HG02938 (cell line): ENCODE measurements around the gene ATP1A1.

Source experiments
- ATAC-seq: cut with Tn5 transposase; IDR thresholded peaks from one replicate; pipeline ENCODE4 v1.9.1; 2021; ENCODE audit warnings: mild to moderate bottlenecking, moderate library complexity; ENCODE audit not compliant: unreplicated experiment

ATP1A1 gene

DNA sequence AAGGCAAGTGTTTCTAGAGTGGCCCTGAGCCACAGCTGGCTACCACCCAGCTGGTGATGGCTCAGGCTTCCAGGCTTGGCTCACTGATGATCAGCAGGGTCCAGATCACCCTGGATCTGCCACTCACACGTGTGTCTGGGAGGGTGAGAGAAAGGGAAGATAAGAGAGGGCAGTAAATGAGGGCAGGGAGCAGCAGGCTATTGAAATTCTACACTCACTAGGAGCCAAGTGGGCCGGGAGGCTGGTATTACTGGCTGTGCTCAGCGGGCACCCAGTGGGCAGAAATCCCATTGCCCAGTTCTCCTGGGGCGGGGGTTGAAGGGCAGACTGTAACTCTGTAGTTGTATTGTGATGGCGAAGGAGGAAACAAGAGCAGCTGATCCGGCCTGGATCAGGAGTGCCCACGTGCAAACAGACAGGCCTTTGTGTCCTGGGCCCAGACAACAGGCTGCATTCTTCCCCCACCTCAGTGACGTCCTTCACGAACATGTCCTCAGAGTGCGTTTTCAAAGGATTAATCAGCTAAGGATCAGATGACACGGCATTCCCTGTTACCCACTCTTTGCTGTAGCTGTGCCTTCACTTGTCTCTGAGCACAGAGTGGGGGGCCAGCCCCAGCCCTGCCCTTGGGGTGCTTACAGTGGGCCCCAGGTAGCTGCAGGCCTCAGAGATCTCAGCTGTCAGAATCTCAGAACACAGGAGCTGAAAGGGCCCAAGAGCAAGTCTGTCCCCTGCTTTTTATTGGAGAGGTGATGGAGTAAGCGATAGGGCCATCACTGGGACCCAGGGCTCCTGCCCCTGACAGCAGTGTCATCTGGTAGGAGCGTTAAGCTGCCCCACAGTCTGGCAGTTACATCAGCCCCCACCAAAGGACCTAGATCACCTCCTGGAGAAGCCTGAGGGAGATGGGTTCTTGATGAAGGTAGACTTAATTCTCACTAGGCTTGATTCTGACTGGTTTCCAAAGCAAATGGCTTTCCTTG, 60.5 kb downstream of the ATP1A1 start:
- no peak for ATAC-seq

DNA sequence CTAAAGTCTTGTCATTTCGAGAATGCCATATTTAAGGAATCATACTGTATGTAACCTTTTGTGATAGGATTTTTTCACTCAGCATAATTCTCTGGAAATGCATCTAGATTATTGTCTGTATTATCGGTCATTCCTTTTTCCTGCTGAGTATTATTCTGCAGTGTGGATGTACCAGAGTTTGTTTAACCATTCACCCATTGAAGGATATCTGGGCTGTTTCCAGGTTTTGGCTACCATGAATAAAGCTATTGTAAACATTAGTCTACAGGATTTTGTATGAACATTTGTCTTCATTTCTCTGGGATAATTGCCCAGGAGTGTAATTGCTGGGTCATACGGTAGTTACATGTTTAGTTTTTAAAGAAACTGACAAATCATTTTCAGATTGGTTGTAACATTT, 61.8 kb downstream of the ATP1A1 start:
- no peak for ATAC-seq

- ATAC-seq = no peak
Measured at GRCh38 chr1:116435806-116436610, 63.0 kb downstream of the ATP1A1 start.

DNA sequence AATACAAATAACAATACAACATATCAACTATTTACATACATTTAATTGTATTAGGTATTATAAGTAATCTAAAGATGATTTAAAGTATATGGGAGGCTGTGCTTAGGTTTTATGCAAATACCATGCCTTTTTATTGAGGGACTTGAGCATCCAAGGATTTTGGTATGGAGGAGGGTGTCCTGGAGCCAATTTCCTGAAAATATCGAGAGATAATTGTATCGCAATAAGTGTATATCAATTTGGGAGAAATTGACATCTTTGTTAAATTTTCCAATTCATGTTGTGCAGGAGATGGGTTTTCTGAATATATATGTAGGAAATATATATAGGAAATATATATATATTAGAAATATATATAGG, 63.5 kb downstream of the ATP1A1 start:
- ATAC-seq = no peak

GRCh38 chr1:116439701-116440100, 66.7 kb downstream of the ATP1A1 start:
- no peak for ATAC-seq

GRCh38 chr1:116440731-116441130, 67.7 kb downstream of the ATP1A1 start:
- ATAC-seq = no peak

- ATAC-seq = no peak
Measured at GRCh38 chr1:116445534-116445933, 72.5 kb downstream of the ATP1A1 start.

DNA sequence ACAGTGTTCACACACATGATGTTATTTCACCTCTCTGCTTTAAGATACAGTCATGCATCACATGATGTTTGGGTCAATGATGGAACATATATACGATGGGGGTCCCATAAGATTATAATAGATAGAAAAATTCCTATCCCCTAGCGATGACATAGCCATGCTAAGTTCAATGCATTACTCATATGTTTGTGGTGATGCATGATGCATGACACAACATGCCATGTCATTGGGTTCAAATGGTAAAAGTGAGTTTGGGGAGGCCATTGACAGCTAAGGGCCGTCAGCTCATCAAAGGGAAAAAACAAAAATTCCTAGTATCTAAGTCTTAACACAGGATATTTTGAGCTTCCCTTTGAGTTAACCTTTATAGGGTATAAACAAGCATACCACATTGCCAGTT, 73.6 kb downstream of the ATP1A1 start:
- no peak for ATAC-seq

GRCh38 chr1:116448785-116449385, 75.8 kb downstream of the ATP1A1 start:
- ATAC-seq = no peak

DNA sequence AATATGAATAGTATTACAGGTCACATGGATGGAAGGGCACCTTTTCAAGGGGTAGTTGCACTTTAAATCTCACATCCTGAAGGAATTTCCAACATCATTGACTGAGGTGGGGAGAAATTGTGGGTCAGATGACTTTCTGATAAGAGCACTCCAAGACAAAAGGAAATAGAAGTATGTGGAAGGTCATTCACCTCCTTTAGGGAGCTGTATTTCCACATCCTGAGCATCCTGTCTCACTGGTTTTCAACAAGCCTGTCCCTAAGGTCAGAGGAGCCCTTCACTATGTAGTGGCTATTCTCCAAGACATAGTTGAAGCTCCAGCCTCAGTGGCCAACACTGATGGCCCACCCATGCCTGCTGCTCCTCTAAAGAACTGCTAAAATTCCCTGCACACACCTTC, 76.5 kb downstream of the ATP1A1 start:
- no peak for ATAC-seq

- ATAC-seq = no peak
Measured at GRCh38 chr1:116451702-116452101, 78.7 kb downstream of the ATP1A1 start.

DNA sequence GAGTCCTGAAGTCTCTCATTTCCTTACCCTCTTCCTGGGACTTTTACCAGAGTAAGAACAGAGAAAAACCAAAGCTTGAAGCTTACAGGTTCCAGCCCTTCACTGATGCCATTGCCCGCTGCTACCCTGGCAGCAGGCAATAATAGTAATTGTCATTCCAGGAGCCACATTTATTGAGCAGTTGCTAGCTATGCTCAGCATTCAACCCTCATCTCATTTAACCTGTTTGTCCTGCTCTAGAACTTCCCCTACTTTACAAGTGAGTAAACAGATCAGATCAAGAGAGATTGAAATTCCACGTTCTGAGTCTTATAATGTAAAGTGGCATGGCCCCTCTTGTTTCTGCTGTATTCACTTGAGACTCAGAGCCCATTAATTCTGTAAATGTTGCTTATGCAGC, 80.4 kb downstream of the ATP1A1 start:
- ATAC-seq = no peak

GRCh38 chr1:116453906-116454305, 80.9 kb downstream of the ATP1A1 start:
- no peak for ATAC-seq
